Measurements from ENCODE around the gene COL5A1. TPM values are rescaled to one million over a fixed set of nuclear protein-coding genes. Genes with fewer than 3 reads are reported as not detected.

The COL5A1 gene
- total and polyA plus RNA-seq, 2 donors from 2014 or later: 2.4 to 23.8 TPM

GRCh38 chr9:134784577-134785305, 143.1 kb downstream of the COL5A1 start:
- no peak overlapping the region for H3K27ac ChIP-seq (ENCODE audit: low read depth in 2 of 2, low read length in 2 of 2)
- intact Hi-C loops (cut with DNase I): no loop called here
- H3K9ac ChIP-seq (ENCODE audit: low read length in 3 of 3): no peak overlapping the region
- H3K9me3 ChIP-seq (ENCODE audit: control insufficient read depth in 2 of 3, insufficient read depth in 1 of 3, low read length in 3 of 3): no peaks in the 10 kb centered on the region
- FAIRE-seq: no peak
- peaks cover 0 to 4% (median 0%) of the 10 kb centered on the region in 3 donors for H3K4me1 ChIP-seq (ENCODE audit: control insufficient read depth in 2 of 3, insufficient read depth in 2 of 3, low read depth in 1 of 3, low read length in 3 of 3)
- no peak overlapping the region for H3K4me3 ChIP-seq (ENCODE audit: low read length in 3 of 3)
- no peak for TF ChIP-seq CTCF (IDR thresholded peaks at IDR 0.05; ENCODE audit: borderline replicate concordance, extremely low read depth, insufficient read depth)
- H3K36me3 ChIP-seq (ENCODE audit: control insufficient read depth in 2 of 3, insufficient read depth in 3 of 3, low read length in 3 of 3): no peaks in the 10 kb centered on the region
- no peaks in the 10 kb centered on the region for H3K27me3 ChIP-seq (ENCODE audit: control insufficient read depth, insufficient read depth, low read length)
- DNase-seq: no peak

GRCh38 chr9:134785325-134786108, 143.9 kb downstream of the COL5A1 start:
- no peak overlapping the region for H3K9ac ChIP-seq (ENCODE audit: low read length in 3 of 3)
- intact Hi-C loops (cut with DNase I): no loop called here
- no peak overlapping the region for H3K4me3 ChIP-seq (ENCODE audit: low read length in 3 of 3)
- no peak overlapping the region for H3K27ac ChIP-seq (ENCODE audit: low read depth in 2 of 2, low read length in 2 of 2)
- FAIRE-seq (no peak), DNase-seq (peak in 1 of 5 donors; percentile 31)
- no peaks in the 10 kb centered on the region for H3K36me3 ChIP-seq (ENCODE audit: control insufficient read depth in 2 of 3, insufficient read depth in 3 of 3, low read length in 3 of 3)
- H3K4me1 ChIP-seq (ENCODE audit: control insufficient read depth in 2 of 3, insufficient read depth in 2 of 3, low read depth in 1 of 3, low read length in 3 of 3): peaks cover 0 to 4% (median 0%) of the 10 kb centered on the region in 3 donors
- H3K27me3 ChIP-seq (ENCODE audit: control insufficient read depth, insufficient read depth, low read length): no peaks in the 10 kb centered on the region
- H3K9me3 ChIP-seq (ENCODE audit: control insufficient read depth in 2 of 3, insufficient read depth in 1 of 3, low read length in 3 of 3): no peaks in the 10 kb centered on the region
- no peak for TF ChIP-seq CTCF (IDR thresholded peaks at IDR 0.05; ENCODE audit: borderline replicate concordance, extremely low read depth, insufficient read depth)

- Histone ChIP-seq H3K4me3 (ENCODE audit: low read length in 3 of 3) (no peak overlapping the region), H3K9ac (ENCODE audit: low read length in 3 of 3) (no peak overlapping the region), H3K27me3 (ENCODE audit: control insufficient read depth, insufficient read depth, low read length) (no peaks in the 10 kb centered on the region), H3K9me3 (ENCODE audit: control insufficient read depth in 2 of 3, insufficient read depth in 1 of 3, low read length in 3 of 3) (no peaks in the 10 kb centered on the region), H3K36me3 (ENCODE audit: control insufficient read depth in 2 of 3, insufficient read depth in 3 of 3, low read length in 3 of 3) (no peaks in the 10 kb centered on the region), H3K4me1 (ENCODE audit: control insufficient read depth in 2 of 3, insufficient read depth in 2 of 3, low read depth in 1 of 3, low read length in 3 of 3) (peaks cover 0 to 4% (median 0%) of the 10 kb centered on the region in 3 donors), H3K27ac (ENCODE audit: low read depth in 2 of 2, low read length in 2 of 2) (no peak overlapping the region)
- intact Hi-C loops (cut with DNase I): no loop called here
- TF ChIP-seq CTCF (IDR thresholded peaks at IDR 0.05; ENCODE audit: borderline replicate concordance, extremely low read depth, insufficient read depth): no peak
- FAIRE-seq (no peak), DNase-seq (no peak)
Observed at GRCh38 chr9:134787601-134788531, 146.3 kb downstream of the COL5A1 start.
